GM12892 (cell line): Measurements from ENCODE around the gene CLK4.

Source experiments
- POLR2A ChIP-seq: IDR thresholded peaks from 2 replicates; pipeline ENCODE4 v1.6.1; 2011; ENCODE audit warnings: low read depth, low read length, control low read depth
- POLR2AphosphoS5 ChIP-seq: IDR thresholded peaks from 2 replicates; pipeline ENCODE4 v1.6.1; 2011; ENCODE audit warnings: low read depth, low read length, control low read depth
- TAF1 ChIP-seq: IDR thresholded peaks from 2 replicates; pipeline ENCODE4 v1.6.1; 2011; ENCODE audit warnings: low read depth, mild to moderate bottlenecking, control low read depth, low read length, borderline replicate concordance

GRCh38 chr5:178624631-178625546, 2.0 kb downstream of the CLK4 start:
- no peak for TF ChIP-seq POLR2AphosphoS5
- TF ChIP-seq POLR2A: no peak
- no peak for TF ChIP-seq TAF1
